Upper lobe of left lung (tissue), 6 donors: ENCODE data around the gene TMCC1. TPM values are rescaled to one million over a fixed set of nuclear protein-coding genes. Genes with fewer than 3 reads are reported as not detected.
"Not testable (repeated sequence)": the region's sequence is repeated elsewhere in the genome, so short reads cannot be mapped to it uniquely, and the experiment has no call there.

Source experiments
- ATAC-seq, 2 donors: fragments of 200-7000 bp; cut with Tn5 transposase; one replicate each; pipeline ENCODE4 v1.9.1; 2022; ENCODE audit warnings: mild to moderate bottlenecking in 2 of 2, moderate library complexity in 2 of 2; ENCODE audit not compliant: low FRiP score in 2 of 2
- DNase-seq, 2 donors: peaks; one replicate each; pipeline ENCODE4 v3.0.0-alpha.2; 2019 to 2020
- H3K27ac ChIP-seq, 4 donors: fragments of 200-600 bp; sonication (generic); one replicate each; pipeline ENCODE4 v1.5.1; 2016 to 2019
- H3K27me3 ChIP-seq, 4 donors: fragments of 200-600 bp; sonication (generic); one replicate each; pipeline ENCODE4 v1.5.1; 2017 to 2019
- H3K36me3 ChIP-seq, 4 donors: fragments of 200-600 bp; sonication (generic); one replicate each; pipeline ENCODE4 v1.5.1; 2016 to 2019
- H3K4me1 ChIP-seq, 4 donors: fragments of 200-600 bp; sonication (generic); one replicate each; pipeline ENCODE4 v1.5.1; 2018 to 2019
- H3K4me3 ChIP-seq, 4 donors: fragments of 200-600 bp; sonication (generic); one replicate each; pipeline ENCODE4 v1.5.1; 2017 to 2019; ENCODE audit warnings: mild to moderate bottlenecking in 2 of 4, moderate library complexity in 1 of 4
- H3K9me3 ChIP-seq, 4 donors: fragments of 200-600 bp; sonication (generic); one replicate each; pipeline ENCODE4 v1.5.1; 2018 to 2019
- EP300 ChIP-seq, 4 donors: sonication (generic); formaldehyde crosslinking; IDR thresholded peaks; one replicate each; pipeline ENCODE4 v1.5.1; 2017; ENCODE audit warnings: antibody characterized with exemption in 4 of 4, control low read depth in 2 of 4
- POLR2A ChIP-seq, 4 donors: fragments of 450-650 bp; IDR thresholded peaks; one replicate each; pipeline ENCODE4 v1.5.1; 2016 to 2017; ENCODE audit warnings: antibody characterized with exemption in 4 of 4, mild to moderate bottlenecking in 2 of 4
- POLR2AphosphoS5 ChIP-seq, 2 donors: sonication (generic); formaldehyde crosslinking; IDR thresholded peaks; one replicate each; pipeline ENCODE4 v1.5.1; 2017; ENCODE audit warnings: antibody characterized with exemption in 2 of 2
- WGBS, 2 donors: methylation state at CpG; one replicate each; pipeline ENCODE4 v1.1.5; 2017 to 2018; 5-methylcytosine and 5-hydroxymethylcytosine counted together
- total RNA-seq, 6 donors: library from RNA; depleted of rRNA in 4 of 6; stranded (reverse); fragments of >200 nt in 4 of 6; gene quantifications; one replicate each; pipeline versions ENCODE4 v1.1.0 to v1.2.1, GENCODE V29; 2016 to 2021
- TF ChIP-seq, protein P1 (sequence below), 6 experiments: fragments of 450-650 bp in 4 of 6; fragments of 200-600 bp in 2 of 6; sonication (generic) in 2 of 6; IDR thresholded peaks; one replicate each; pipeline ENCODE4 v1.5.1; 2016 to 2019; ENCODE audit warnings: antibody characterized with exemption in 6 of 6
- donor health status: DM: no; HTN: no; CAD: no; lungs with moderate emphysema.
- donor health status: DM: no; HTN: yes; CAD: no; lungs with severe emphysema.

TMCC1 gene
- total RNA-seq, 6 donors from 2014 or later = 16.9 to 39.2 (median 27.9) TPM

DNA sequence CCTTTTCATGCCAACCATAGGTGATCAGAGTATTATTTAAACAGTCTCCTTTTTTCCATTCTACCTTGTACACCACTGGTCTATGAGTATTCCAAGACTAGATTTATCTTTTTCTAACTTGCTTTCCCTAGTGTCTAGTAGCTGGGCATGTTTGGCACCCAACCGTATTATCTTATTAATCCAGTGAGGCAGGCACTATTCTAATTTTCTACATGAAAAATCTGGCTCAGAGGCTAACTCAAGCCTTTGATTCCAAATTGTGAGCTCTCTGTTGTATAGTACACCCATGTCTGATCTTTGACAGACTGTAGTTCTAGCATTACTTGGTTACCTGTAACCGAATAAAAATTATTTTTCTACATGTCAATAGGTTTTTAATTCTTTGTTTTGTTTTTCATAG is 210.3 kb downstream of the TMCC1 start:
- no peak for TF ChIP-seq POLR2AphosphoS5 (IDR thresholded peaks at IDR 0.05)
- no peak for TF ChIP-seq POLR2A (IDR thresholded peaks at IDR 0.05)
- no peak for TF ChIP-seq EP300 (IDR thresholded peaks at IDR 0.05)
- TF ChIP-seq, protein P1, sequence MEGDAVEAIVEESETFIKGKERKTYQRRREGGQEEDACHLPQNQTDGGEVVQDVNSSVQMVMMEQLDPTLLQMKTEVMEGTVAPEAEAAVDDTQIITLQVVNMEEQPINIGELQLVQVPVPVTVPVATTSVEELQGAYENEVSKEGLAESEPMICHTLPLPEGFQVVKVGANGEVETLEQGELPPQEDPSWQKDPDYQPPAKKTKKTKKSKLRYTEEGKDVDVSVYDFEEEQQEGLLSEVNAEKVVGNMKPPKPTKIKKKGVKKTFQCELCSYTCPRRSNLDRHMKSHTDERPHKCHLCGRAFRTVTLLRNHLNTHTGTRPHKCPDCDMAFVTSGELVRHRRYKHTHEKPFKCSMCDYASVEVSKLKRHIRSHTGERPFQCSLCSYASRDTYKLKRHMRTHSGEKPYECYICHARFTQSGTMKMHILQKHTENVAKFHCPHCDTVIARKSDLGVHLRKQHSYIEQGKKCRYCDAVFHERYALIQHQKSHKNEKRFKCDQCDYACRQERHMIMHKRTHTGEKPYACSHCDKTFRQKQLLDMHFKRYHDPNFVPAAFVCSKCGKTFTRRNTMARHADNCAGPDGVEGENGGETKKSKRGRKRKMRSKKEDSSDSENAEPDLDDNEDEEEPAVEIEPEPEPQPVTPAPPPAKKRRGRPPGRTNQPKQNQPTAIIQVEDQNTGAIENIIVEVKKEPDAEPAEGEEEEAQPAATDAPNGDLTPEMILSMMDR (IDR thresholded peaks at IDR 0.05) = no peak
- no peak overlapping the region for H3K4me3 ChIP-seq
- DNase-seq (no peak), ATAC-seq (no peak)
- no peaks in the 10 kb centered on the region for H3K27me3 ChIP-seq
- H3K27ac ChIP-seq = no peak overlapping the region
- H3K36me3 ChIP-seq = no peaks in the 10 kb centered on the region
- WGBS, 2 donors = 98% methylated on average over 2 of the region's 2 CpGs
- H3K4me1 ChIP-seq = peaks cover 3 to 11% (median 7%) of the 10 kb centered on the region in 4 donors
- no peaks in the 10 kb centered on the region for H3K9me3 ChIP-seq

DNA sequence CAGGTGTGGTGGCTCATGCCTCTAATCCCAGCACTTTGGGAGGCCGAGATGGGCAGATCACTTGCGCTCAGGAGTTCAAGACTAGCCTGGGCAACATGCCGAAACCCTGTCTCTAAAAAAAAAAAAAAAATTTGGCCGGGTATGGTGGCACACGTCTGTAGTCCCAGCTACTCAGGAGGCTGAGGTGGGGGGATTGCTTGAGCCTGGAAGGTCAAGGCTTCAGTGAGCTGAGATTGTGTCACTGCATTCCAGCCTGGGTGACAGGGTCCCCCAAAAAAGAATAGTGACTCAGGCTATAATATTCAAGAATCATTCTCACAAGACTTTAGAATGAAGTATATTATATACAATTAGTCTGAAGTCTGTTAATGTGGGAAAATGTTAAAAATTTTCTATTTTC is 216.5 kb downstream of the TMCC1 start:
- TF ChIP-seq POLR2A (IDR thresholded peaks at IDR 0.05) = no peak
- TF ChIP-seq POLR2AphosphoS5 (IDR thresholded peaks at IDR 0.05) = no peak
- no peak for TF ChIP-seq EP300 (IDR thresholded peaks at IDR 0.05)
- TF ChIP-seq, protein P1 (IDR thresholded peaks at IDR 0.05) = no peak
- Histone ChIP-seq H3K27ac (no peak overlapping the region), H3K36me3 (no peaks in the 10 kb centered on the region), H3K9me3 (no peaks in the 10 kb centered on the region), H3K27me3 (no peaks in the 10 kb centered on the region), H3K4me1 (peaks cover 0 to 10% (median 5%) of the 10 kb centered on the region in 4 donors), H3K4me3 (no peak overlapping the region)
- no peak for ATAC-seq
- WGBS, 2 donors = 98% methylated on average over 5 of the region's 5 CpGs
- DNase-seq = no peak

DNA sequence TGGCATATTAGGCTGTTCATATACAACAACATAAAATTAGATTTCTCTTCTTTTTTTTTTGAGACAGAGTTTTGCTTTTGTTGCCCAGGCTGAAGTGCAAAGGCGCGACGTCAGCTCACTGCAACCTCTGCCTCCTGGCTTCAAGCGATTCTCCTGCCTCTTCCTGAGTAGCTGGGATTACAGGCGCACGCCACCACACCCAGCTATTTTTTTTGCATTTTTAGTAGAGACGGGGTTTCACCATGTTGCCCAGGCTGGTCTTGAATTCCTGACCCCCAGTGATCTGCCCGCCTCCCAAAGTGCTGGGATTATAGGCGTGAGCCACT is 218.8 kb downstream of the TMCC1 start:
- not testable (repeated sequence) for H3K27me3 ChIP-seq, ATAC-seq, DNase-seq, H3K9me3 ChIP-seq, H3K4me3 ChIP-seq, H3K27ac ChIP-seq
- H3K4me1 ChIP-seq = peaks cover 0 to 10% (median 5%) of the 10 kb centered on the region in 4 donors
- peaks cover 0 to 15% (median 8%) of the 10 kb centered on the region in 4 donors for H3K36me3 ChIP-seq
- 89 to 90% methylated on average over 9 of the region's 9 CpGs for WGBS, 2 donors

DNA sequence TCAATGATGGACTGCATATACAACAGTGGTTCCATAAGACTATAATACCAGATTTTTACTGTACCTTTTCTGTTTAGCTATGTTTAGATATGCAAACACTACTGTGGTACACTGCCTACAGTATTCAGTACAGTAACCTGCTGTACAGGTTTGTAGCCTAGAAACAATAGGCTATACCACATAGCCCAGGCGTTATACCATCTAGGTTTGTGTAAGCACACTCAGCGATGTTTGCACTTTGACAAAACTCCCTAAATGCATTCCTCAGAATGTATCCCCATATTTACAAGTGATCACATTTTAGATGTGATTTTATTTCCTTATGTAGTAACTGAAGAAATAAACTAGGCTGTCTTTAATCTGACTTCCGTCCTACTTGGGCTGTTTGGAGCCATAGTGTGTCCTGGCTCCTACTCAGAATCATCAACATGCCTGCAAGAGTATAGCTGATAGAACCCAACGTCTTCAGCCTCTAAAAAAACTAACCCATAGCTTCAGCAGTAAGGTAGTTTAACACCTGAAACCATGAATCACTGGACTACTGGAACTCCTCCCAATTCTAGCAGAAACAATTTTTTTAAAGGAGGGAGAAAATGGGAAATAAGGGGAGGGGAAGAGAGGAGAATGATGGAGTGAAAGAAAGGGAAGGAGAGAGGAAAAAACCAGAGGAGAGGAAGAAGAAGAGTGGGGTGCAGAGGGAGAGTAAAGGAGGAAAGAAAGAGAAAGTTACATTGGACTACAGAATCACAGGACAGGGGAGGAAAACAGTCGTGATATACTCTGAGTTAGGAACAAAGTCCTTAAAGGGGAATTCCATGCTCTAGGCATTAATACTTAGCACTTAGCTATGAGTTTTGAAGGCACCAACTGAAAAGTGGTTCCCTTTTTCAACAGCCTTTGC is 219.4 kb downstream of the TMCC1 start:
- DNase-seq (no peak), ATAC-seq (no peak)
- Histone ChIP-seq H3K27me3 (no peaks in the 10 kb centered on the region), H3K4me3 (no peak overlapping the region), H3K9me3 (no peaks in the 10 kb centered on the region), H3K4me1 (peaks cover 0 to 10% (median 5%) of the 10 kb centered on the region in 4 donors), H3K36me3 (peaks cover 0 to 16% (median 8%) of the 10 kb centered on the region in 4 donors), H3K27ac (no peak overlapping the region)
- 50 to 65% methylated on average over 5 of the region's 5 CpGs for WGBS, 2 donors
- TF ChIP-seq, protein P1 (IDR thresholded peaks at IDR 0.05) = peak in 1 of 6 experiments; percentile 2
- TF ChIP-seq POLR2A (IDR thresholded peaks at IDR 0.05) = no peak

DNA sequence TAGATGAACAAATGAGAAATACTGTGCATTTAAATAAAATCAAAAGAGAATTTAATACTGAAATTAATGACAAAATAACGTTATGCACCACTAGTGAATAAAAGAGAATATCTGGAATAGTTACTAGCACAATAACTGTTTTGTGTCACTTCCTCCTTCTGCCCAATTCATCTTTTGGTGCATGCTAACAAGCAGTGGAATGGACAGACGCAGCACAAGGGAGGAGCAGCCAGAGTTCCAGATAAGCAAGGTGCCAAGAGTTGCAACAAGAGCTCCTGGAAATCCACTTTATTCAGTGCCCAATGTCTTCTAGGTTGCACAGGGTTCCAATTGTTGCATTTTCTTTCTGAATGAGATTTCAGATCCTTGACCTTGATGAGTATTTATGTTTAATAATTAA is 220.5 kb downstream of the TMCC1 start:
- TF ChIP-seq EP300 (IDR thresholded peaks at IDR 0.05) = no peak
- TF ChIP-seq, protein P1 (IDR thresholded peaks at IDR 0.05) = no peak
- TF ChIP-seq POLR2AphosphoS5 (IDR thresholded peaks at IDR 0.05) = no peak
- TF ChIP-seq POLR2A (IDR thresholded peaks at IDR 0.05) = no peak
- Histone ChIP-seq H3K4me3 (no peak overlapping the region), H3K9me3 (no peaks in the 10 kb centered on the region), H3K27ac (no peak overlapping the region), H3K36me3 (peaks cover 0 to 23% (median 8%) of the 10 kb centered on the region in 4 donors), H3K27me3 (no peaks in the 10 kb centered on the region), H3K4me1 (peaks cover 0 to 10% (median 5%) of the 10 kb centered on the region in 4 donors)
- 31 to 34% methylated on average over 2 of the region's 2 CpGs for WGBS, 2 donors
- no peak for ATAC-seq
- DNase-seq = no peak
